H1 (cell line): ENCODE measurements around the gene BLVRA. TPM values are rescaled to one million over a fixed set of nuclear protein-coding genes. Genes with fewer than 3 reads are reported as not detected.

ENCODE experiments used
- BRCA1 ChIP-seq: IDR thresholded peaks from 2 replicates; pipeline ENCODE4 v1.6.1; 2012; ENCODE audit warnings: low read depth, low read length, improper control_type of control experiment
- GTF2F1 ChIP-seq: IDR thresholded peaks from 2 replicates; pipeline ENCODE4 v1.6.1; 2012; ENCODE audit warnings: low read depth, low read length, improper control_type of control experiment, borderline replicate concordance
- JUN ChIP-seq: IDR thresholded peaks from 2 replicates; pipeline ENCODE4 v1.6.1; 2011; ENCODE audit warnings: low read depth, mild to moderate bottlenecking, improper control_type of control experiment, low read length
- KDM4A ChIP-seq: IDR thresholded peaks from one replicate; pipeline ENCODE4 v1.7.1; 2012; ENCODE audit warnings: low read depth, mild to moderate bottlenecking, moderate library complexity, low read length, inconsistent platforms; ENCODE audit not compliant: severe bottlenecking
- SUZ12 ChIP-seq: fragments of 200-600 bp; sonication (generic); IDR thresholded peaks from 2 replicates; pipeline ENCODE4 v1.6.1; 2012; ENCODE audit warnings: mild to moderate bottlenecking, inconsistent platforms, low read length, moderate library complexity, mixed read lengths
- polyA plus RNA-seq, 7 experiments: library from polyadenylated mRNA; depleted of rRNA in 3 of 7; stranded (reverse) in 5 of 7; unstranded in 2 of 7; fragments of >200 nt in 5 of 7; fragments of 200-250 nt in 2 of 7; gene quantifications; 1 replicate in 5 of 7; 2 replicates in 1 of 7; 4 replicates in 1 of 7; pipeline versions ENCODE4 v1.2.1 to v1.2.3, GENCODE V29; 2011 to 2013; ENCODE audit warnings: missing spikeins in 2 of 7, mixed read lengths in 2 of 7
- total RNA-seq: library from RNA; stranded (reverse); fragmentation: NEBNext Ultra II Directional; extraction: Animal tissue kit (Norgen Biotek cat#: 25700); gene quantifications from 2 replicates; pipeline ENCODE4 v1.2.1, GENCODE V29; 2021
- TF ChIP-seq, protein P1 (sequence below): fragments of 300-600 bp; sonication (generic); IDR thresholded peaks from 2 replicates; pipeline ENCODE4 v1.7.1; 2012; ENCODE audit warnings: low read length, moderate library complexity, mild to moderate bottlenecking, inconsistent platforms; ENCODE audit not compliant: insufficient replicate concordance

Gene BLVRA
- total and polyA plus RNA-seq, 2 of the 8 experiments (the other 6 are each of a cell fraction or from before 2014, with no cell fraction given), result 16.1 to 37.1 TPM

DNA sequence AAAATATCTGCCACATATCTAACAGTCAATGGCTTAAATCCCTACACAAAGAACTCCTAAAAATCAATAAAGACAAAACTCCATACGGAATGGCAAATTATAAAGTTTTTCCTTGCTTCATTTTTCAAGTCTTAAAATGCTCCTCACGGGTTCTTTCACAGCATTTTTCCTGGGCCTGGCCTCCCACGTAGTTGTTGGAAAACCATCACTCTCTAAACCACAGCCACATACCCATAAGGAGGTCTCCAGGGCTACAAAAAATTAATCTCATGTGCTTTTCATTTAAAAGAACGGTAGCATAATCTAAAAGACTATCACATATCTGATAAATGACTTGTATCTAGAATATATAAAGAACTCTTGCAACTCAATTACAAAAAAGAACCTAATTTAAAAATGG lies 32.0 kb upstream of the BLVRA start (continued):
- TF ChIP-seq, protein P1, sequence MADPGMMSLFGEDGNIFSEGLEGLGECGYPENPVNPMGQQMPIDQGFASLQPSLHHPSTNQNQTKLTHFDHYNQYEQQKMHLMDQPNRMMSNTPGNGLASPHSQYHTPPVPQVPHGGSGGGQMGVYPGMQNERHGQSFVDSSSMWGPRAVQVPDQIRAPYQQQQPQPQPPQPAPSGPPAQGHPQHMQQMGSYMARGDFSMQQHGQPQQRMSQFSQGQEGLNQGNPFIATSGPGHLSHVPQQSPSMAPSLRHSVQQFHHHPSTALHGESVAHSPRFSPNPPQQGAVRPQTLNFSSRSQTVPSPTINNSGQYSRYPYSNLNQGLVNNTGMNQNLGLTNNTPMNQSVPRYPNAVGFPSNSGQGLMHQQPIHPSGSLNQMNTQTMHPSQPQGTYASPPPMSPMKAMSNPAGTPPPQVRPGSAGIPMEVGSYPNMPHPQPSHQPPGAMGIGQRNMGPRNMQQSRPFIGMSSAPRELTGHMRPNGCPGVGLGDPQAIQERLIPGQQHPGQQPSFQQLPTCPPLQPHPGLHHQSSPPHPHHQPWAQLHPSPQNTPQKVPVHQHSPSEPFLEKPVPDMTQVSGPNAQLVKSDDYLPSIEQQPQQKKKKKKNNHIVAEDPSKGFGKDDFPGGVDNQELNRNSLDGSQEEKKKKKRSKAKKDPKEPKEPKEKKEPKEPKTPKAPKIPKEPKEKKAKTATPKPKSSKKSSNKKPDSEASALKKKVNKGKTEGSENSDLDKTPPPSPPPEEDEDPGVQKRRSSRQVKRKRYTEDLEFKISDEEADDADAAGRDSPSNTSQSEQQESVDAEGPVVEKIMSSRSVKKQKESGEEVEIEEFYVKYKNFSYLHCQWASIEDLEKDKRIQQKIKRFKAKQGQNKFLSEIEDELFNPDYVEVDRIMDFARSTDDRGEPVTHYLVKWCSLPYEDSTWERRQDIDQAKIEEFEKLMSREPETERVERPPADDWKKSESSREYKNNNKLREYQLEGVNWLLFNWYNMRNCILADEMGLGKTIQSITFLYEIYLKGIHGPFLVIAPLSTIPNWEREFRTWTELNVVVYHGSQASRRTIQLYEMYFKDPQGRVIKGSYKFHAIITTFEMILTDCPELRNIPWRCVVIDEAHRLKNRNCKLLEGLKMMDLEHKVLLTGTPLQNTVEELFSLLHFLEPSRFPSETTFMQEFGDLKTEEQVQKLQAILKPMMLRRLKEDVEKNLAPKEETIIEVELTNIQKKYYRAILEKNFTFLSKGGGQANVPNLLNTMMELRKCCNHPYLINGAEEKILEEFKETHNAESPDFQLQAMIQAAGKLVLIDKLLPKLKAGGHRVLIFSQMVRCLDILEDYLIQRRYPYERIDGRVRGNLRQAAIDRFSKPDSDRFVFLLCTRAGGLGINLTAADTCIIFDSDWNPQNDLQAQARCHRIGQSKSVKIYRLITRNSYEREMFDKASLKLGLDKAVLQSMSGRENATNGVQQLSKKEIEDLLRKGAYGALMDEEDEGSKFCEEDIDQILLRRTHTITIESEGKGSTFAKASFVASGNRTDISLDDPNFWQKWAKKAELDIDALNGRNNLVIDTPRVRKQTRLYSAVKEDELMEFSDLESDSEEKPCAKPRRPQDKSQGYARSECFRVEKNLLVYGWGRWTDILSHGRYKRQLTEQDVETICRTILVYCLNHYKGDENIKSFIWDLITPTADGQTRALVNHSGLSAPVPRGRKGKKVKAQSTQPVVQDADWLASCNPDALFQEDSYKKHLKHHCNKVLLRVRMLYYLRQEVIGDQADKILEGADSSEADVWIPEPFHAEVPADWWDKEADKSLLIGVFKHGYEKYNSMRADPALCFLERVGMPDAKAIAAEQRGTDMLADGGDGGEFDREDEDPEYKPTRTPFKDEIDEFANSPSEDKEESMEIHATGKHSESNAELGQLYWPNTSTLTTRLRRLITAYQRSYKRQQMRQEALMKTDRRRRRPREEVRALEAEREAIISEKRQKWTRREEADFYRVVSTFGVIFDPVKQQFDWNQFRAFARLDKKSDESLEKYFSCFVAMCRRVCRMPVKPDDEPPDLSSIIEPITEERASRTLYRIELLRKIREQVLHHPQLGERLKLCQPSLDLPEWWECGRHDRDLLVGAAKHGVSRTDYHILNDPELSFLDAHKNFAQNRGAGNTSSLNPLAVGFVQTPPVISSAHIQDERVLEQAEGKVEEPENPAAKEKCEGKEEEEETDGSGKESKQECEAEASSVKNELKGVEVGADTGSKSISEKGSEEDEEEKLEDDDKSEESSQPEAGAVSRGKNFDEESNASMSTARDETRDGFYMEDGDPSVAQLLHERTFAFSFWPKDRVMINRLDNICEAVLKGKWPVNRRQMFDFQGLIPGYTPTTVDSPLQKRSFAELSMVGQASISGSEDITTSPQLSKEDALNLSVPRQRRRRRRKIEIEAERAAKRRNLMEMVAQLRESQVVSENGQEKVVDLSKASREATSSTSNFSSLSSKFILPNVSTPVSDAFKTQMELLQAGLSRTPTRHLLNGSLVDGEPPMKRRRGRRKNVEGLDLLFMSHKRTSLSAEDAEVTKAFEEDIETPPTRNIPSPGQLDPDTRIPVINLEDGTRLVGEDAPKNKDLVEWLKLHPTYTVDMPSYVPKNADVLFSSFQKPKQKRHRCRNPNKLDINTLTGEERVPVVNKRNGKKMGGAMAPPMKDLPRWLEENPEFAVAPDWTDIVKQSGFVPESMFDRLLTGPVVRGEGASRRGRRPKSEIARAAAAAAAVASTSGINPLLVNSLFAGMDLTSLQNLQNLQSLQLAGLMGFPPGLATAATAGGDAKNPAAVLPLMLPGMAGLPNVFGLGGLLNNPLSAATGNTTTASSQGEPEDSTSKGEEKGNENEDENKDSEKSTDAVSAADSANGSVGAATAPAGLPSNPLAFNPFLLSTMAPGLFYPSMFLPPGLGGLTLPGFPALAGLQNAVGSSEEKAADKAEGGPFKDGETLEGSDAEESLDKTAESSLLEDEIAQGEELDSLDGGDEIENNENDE, result no peak
- no peak for TF ChIP-seq GTF2F1
- no peak for TF ChIP-seq BRCA1
- no peak for TF ChIP-seq SUZ12
- no peak for TF ChIP-seq JUN
- no peak for TF ChIP-seq KDM4A
